PC-9 (cell line): ENCODE measurements around the gene CBFA2T3.

Experiments
- CTCF ChIP-seq: fragments of 200-600 bp; sonication (generic); conservative IDR thresholded peaks from 2 replicates; pipeline ENCODE4 v1.6.1; 2017; ENCODE audit warnings: mixed run types, antibody characterized with exemption, mild to moderate bottlenecking, moderate library complexity
- EZH2 ChIP-seq: fragments of 200-600 bp; sonication (generic); IDR thresholded peaks from 2 replicates; pipeline ENCODE4 v1.8.0; 2017; ENCODE audit warnings: antibody characterized with exemption, low read depth

GRCh38 chr16:88948781-88949490 lies 28.1 kb downstream of the CBFA2T3 start:
- no peak; the same call in 1 of the 2 replicates for TF ChIP-seq CTCF
- no peak for TF ChIP-seq EZH2
